ELF-1 (cell line): Measurements from ENCODE around the gene CHD6.

Experiments
- DNase-seq: peaks from one replicate; pipeline ENCODE4 v3.0.0-alpha.2; 2016; ENCODE audit warnings: low read depth, low spot score

The CHD6 gene

GRCh38 chr20:41432746-41433145 is 185.4 kb downstream of the CHD6 start:
- DNase-seq: no peak

GRCh38 chr20:41428285-41428684 is 189.9 kb downstream of the CHD6 start:
- no peak for DNase-seq

- DNase-seq: no peak
Observed at GRCh38 chr20:41427833-41428232, 190.3 kb downstream of the CHD6 start.

GRCh38 chr20:41426976-41427375 is 191.2 kb downstream of the CHD6 start:
- no peak for DNase-seq

GRCh38 chr20:41426086-41426830 is 191.9 kb downstream of the CHD6 start:
- no peak for DNase-seq

GRCh38 chr20:41425180-41425884 is 192.8 kb downstream of the CHD6 start:
- DNase-seq: no peak

- DNase-seq: no peak
Observed at GRCh38 chr20:41424546-41424945, 193.6 kb downstream of the CHD6 start.

- no peak for DNase-seq
Observed at GRCh38 chr20:41424011-41424410, 194.2 kb downstream of the CHD6 start.

GRCh38 chr20:41422953-41423352 is 195.2 kb downstream of the CHD6 start:
- DNase-seq: no peak

- DNase-seq: no peak
Observed at GRCh38 chr20:41418739-41419293, 199.4 kb downstream of the CHD6 start.

- DNase-seq: no peak
Observed at GRCh38 chr20:41418031-41418430, 200.1 kb downstream of the CHD6 start.

GRCh38 chr20:41415191-41415590 is 203.0 kb downstream of the CHD6 start:
- no peak for DNase-seq

- DNase-seq: no peak
Observed at GRCh38 chr20:41413169-41413568, 205.0 kb downstream of the CHD6 start.

- DNase-seq: no peak
Observed at GRCh38 chr20:41412324-41413120, 205.7 kb downstream of the CHD6 start.

- no peak for DNase-seq
Observed at GRCh38 chr20:41411391-41411847, 206.8 kb downstream of the CHD6 start.

GRCh38 chr20:41408986-41409385 is 209.2 kb downstream of the CHD6 start:
- no peak for DNase-seq

GRCh38 chr20:41408156-41408794 is 209.9 kb downstream of the CHD6 start:
- no peak for DNase-seq

- no peak for DNase-seq
Observed at GRCh38 chr20:41407607-41408006, 210.6 kb downstream of the CHD6 start.

- DNase-seq: no peak
Observed at GRCh38 chr20:41406896-41407444, 211.2 kb downstream of the CHD6 start.

GRCh38 chr20:41406353-41406752 is 211.8 kb downstream of the CHD6 start:
- no peak for DNase-seq

GRCh38 chr20:41405436-41405835 is 212.7 kb downstream of the CHD6 start:
- no peak for DNase-seq
